Measurements from ENCODE around the gene GABRR2.

GABRR2 gene

DNA sequence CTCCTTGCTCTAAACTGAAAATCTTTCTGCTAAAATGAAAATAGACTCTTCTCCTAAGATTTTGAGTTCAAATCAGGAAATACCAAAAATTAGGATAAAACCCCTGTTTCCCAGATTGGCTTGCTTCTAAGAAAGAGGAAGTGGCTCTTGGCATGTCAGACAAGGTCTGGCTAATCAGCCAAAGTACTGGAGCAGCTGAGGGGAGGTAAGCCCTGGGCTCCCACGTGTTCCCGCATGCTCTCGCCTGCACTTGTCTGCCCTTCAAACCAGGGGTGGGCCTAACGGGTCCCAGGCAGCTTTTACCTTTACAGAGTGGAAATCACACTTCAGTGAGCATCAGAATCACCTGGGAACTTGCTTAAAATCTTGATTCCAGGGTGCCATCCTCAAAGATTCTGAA is 54.8 kb downstream of the GABRR2 start:
- Histone ChIP-seq H3K36me3 (ENCODE audit: control insufficient read depth, insufficient read depth, low read length) (no peaks in the 10 kb centered on the region), H3K9me3 (ENCODE audit: control insufficient read depth, insufficient read depth, low read length) (no peaks in the 10 kb centered on the region), H3K27me3 (ENCODE audit: control insufficient read depth, insufficient read depth, low read length) (no peaks in the 10 kb centered on the region), H3K4me3 (ENCODE audit: low read length) (no peak overlapping the region), H3K4me1 (ENCODE audit: control insufficient read depth, insufficient read depth, low read length) (no peaks in the 10 kb centered on the region), H3K27ac (ENCODE audit: low read length) (no peak overlapping the region)
- no peak for DNase-seq (ENCODE audit: low read depth, low spot score)
- WGBS (ENCODE audit: insufficient coverage, insufficient read length): no CpG with 5 or more reads among the region's 4 CpGs

DNA sequence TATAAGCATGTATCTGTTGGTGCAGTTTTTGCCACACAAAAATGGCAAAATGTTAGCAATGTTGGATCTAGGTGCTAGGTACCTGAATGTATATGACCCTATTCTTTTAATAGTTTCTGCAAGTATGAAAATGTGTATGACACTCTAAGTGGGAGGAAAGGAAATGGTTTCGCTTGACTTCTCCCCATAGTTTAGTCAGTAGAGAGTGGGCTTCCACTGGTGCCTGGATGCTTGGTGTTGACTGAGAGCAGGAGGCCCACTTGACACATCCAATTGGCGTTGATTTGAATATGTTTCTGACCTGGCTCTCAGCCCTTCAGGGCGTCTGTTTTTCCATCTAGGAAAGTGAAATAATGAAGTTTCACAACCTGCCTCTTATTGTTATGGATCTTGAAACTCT is 56.2 kb downstream of the GABRR2 start:
- Histone ChIP-seq H3K9me3 (ENCODE audit: control insufficient read depth, insufficient read depth, low read length) (no peaks in the 10 kb centered on the region), H3K4me3 (ENCODE audit: low read length) (no peak overlapping the region), H3K36me3 (ENCODE audit: control insufficient read depth, insufficient read depth, low read length) (no peaks in the 10 kb centered on the region), H3K27ac (ENCODE audit: low read length) (no peak overlapping the region), H3K4me1 (ENCODE audit: control insufficient read depth, insufficient read depth, low read length) (no peaks in the 10 kb centered on the region), H3K27me3 (ENCODE audit: control insufficient read depth, insufficient read depth, low read length) (no peaks in the 10 kb centered on the region)
- no peak for DNase-seq (ENCODE audit: low read depth, low spot score)
- WGBS (ENCODE audit: insufficient coverage, insufficient read length): no CpG with 5 or more reads among the region's 3 CpGs

DNA sequence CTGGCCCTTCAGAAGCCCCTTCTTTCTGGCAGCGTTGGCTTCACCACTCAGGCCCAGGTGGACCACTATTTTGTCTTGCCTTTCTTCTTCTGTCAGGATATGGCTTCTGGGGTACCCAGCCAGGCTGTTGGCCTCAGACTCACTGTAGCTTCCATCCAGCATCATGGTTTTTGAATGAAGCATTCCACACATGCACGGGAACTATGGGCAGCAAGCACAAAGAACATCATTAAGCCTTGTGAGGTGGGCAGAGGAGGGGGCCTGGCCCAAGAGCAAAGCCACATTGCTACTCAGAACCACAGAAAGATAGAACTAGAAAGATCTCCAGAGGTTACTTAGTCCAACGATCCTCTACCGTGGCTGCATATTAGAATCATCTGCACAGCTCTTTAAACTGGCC is 57.3 kb downstream of the GABRR2 start:
- DNase-seq (ENCODE audit: low read depth, low spot score): no peak
- no peaks in the 10 kb centered on the region for H3K4me1 ChIP-seq (ENCODE audit: control insufficient read depth, insufficient read depth, low read length)
- no peak overlapping the region for H3K4me3 ChIP-seq (ENCODE audit: low read length)
- no peaks in the 10 kb centered on the region for H3K36me3 ChIP-seq (ENCODE audit: control insufficient read depth, insufficient read depth, low read length)
- no peaks in the 10 kb centered on the region for H3K9me3 ChIP-seq (ENCODE audit: control insufficient read depth, insufficient read depth, low read length)
- no peak overlapping the region for H3K27ac ChIP-seq (ENCODE audit: low read length)
- WGBS (ENCODE audit: insufficient coverage, insufficient read length): no CpG with 5 or more reads among the region's 4 CpGs
- H3K27me3 ChIP-seq (ENCODE audit: control insufficient read depth, insufficient read depth, low read length): no peaks in the 10 kb centered on the region

DNA sequence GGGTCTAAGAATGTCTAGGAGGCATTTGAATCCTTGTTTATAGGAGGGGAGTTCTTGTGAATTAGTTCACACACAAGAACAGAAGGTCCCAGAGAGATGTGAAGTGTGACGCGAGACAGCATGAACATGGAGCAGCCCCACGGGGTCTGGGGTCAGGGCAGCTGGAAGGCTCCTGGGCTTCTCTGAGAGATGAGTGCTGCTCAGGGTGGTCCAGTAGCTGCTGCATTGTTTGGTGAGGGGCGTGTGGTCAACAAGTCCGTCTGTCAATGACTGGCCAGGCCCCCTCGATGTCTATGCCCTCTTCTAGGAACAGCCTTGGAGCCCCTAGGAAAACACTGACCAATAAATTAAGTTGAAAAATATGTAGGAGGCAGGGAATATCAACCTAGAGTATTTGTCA is 57.8 kb downstream of the GABRR2 start:
- Histone ChIP-seq H3K9me3 (ENCODE audit: control insufficient read depth, insufficient read depth, low read length) (no peaks in the 10 kb centered on the region), H3K27ac (ENCODE audit: low read length) (no peak overlapping the region), H3K27me3 (ENCODE audit: control insufficient read depth, insufficient read depth, low read length) (no peaks in the 10 kb centered on the region), H3K36me3 (ENCODE audit: control insufficient read depth, insufficient read depth, low read length) (no peaks in the 10 kb centered on the region), H3K4me1 (ENCODE audit: control insufficient read depth, insufficient read depth, low read length) (no peaks in the 10 kb centered on the region), H3K4me3 (ENCODE audit: low read length) (no peak overlapping the region)
- DNase-seq (ENCODE audit: low read depth, low spot score): no peak
- no CpG with 5 or more reads among the region's 6 CpGs for WGBS (ENCODE audit: insufficient coverage, insufficient read length)

GRCh38 chr6:89255417-89255816 is 59.7 kb downstream of the GABRR2 start:
- Histone ChIP-seq H3K4me3 (ENCODE audit: low read length) (no peak overlapping the region), H3K4me1 (ENCODE audit: control insufficient read depth, insufficient read depth, low read length) (no peaks in the 10 kb centered on the region), H3K27ac (ENCODE audit: low read length) (no peak overlapping the region), H3K27me3 (ENCODE audit: control insufficient read depth, insufficient read depth, low read length) (no peaks in the 10 kb centered on the region), H3K36me3 (ENCODE audit: control insufficient read depth, insufficient read depth, low read length) (no peaks in the 10 kb centered on the region), H3K9me3 (ENCODE audit: control insufficient read depth, insufficient read depth, low read length) (no peaks in the 10 kb centered on the region)
- no peak for DNase-seq (ENCODE audit: low read depth, low spot score)
- WGBS (ENCODE audit: insufficient coverage, insufficient read length): no CpG with 5 or more reads among the region's 4 CpGs

GRCh38 chr6:89254569-89254968 is 60.5 kb downstream of the GABRR2 start:
- no peak overlapping the region for H3K27ac ChIP-seq (ENCODE audit: low read length)
- H3K36me3 ChIP-seq (ENCODE audit: control insufficient read depth, insufficient read depth, low read length): no peaks in the 10 kb centered on the region
- no peak overlapping the region for H3K4me3 ChIP-seq (ENCODE audit: low read length)
- no peak for DNase-seq (ENCODE audit: low read depth, low spot score)
- H3K4me1 ChIP-seq (ENCODE audit: control insufficient read depth, insufficient read depth, low read length): no peaks in the 10 kb centered on the region
- no peaks in the 10 kb centered on the region for H3K9me3 ChIP-seq (ENCODE audit: control insufficient read depth, insufficient read depth, low read length)
- no peaks in the 10 kb centered on the region for H3K27me3 ChIP-seq (ENCODE audit: control insufficient read depth, insufficient read depth, low read length)

DNA sequence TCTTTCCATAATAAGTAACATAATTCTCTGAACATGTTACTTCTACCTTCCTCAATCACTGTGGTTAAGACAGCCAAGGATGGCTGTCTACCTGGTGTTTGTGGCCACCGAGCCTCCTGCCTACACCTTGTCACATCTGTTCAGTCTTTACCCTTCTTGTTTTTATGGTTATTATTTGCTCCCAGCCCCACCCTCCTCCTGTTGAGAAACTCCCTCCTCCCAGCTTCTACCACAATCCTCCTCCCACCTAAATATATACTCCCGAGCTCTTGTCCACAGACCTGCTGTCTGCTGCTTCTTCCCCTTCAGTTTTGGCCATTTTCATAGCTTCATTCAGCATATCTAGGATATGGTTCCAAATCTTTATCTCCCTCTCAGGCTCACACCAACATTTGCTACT is 62.2 kb downstream of the GABRR2 start:
- no CpG with 5 or more reads among the region's 2 CpGs for WGBS (ENCODE audit: insufficient coverage, insufficient read length)

GRCh38 chr6:89251976-89252375 is 63.1 kb downstream of the GABRR2 start:
- Histone ChIP-seq H3K27me3 (ENCODE audit: control insufficient read depth, insufficient read depth, low read length) (no peaks in the 10 kb centered on the region), H3K4me3 (ENCODE audit: low read length) (no peak overlapping the region), H3K27ac (ENCODE audit: low read length) (no peak overlapping the region), H3K9me3 (ENCODE audit: control insufficient read depth, insufficient read depth, low read length) (no peaks in the 10 kb centered on the region), H3K4me1 (ENCODE audit: control insufficient read depth, insufficient read depth, low read length) (no peaks in the 10 kb centered on the region), H3K36me3 (ENCODE audit: control insufficient read depth, insufficient read depth, low read length) (no peaks in the 10 kb centered on the region)
- WGBS (ENCODE audit: insufficient coverage, insufficient read length): no CpG with 5 or more reads among the region's 10 CpGs
- no peak for DNase-seq (ENCODE audit: low read depth, low spot score)

More for the DNA sequence above, 62.2 kb downstream of the GABRR2 start:
- H3K27me3 ChIP-seq (ENCODE audit: control insufficient read depth, insufficient read depth, low read length): no peaks in the 10 kb centered on the region
- no peak for DNase-seq (ENCODE audit: low read depth, low spot score)
- no peaks in the 10 kb centered on the region for H3K36me3 ChIP-seq (ENCODE audit: control insufficient read depth, insufficient read depth, low read length)
- no peaks in the 10 kb centered on the region for H3K9me3 ChIP-seq (ENCODE audit: control insufficient read depth, insufficient read depth, low read length)
- no peaks in the 10 kb centered on the region for H3K4me1 ChIP-seq (ENCODE audit: control insufficient read depth, insufficient read depth, low read length)
- H3K27ac ChIP-seq (ENCODE audit: low read length): no peak overlapping the region
- no peak overlapping the region for H3K4me3 ChIP-seq (ENCODE audit: low read length)

- no peaks in the 10 kb centered on the region for H3K27me3 ChIP-seq (ENCODE audit: control insufficient read depth, insufficient read depth, low read length)
- H3K4me1 ChIP-seq (ENCODE audit: control insufficient read depth, insufficient read depth, low read length): no peaks in the 10 kb centered on the region
- H3K27ac ChIP-seq (ENCODE audit: low read length): no peak overlapping the region
- no CpG with 5 or more reads among the region's 2 CpGs for WGBS (ENCODE audit: insufficient coverage, insufficient read length)
- H3K4me3 ChIP-seq (ENCODE audit: low read length): no peak overlapping the region
- H3K9me3 ChIP-seq (ENCODE audit: control insufficient read depth, insufficient read depth, low read length): no peaks in the 10 kb centered on the region
- H3K36me3 ChIP-seq (ENCODE audit: control insufficient read depth, insufficient read depth, low read length): no peaks in the 10 kb centered on the region
- DNase-seq (ENCODE audit: low read depth, low spot score): no peak
Measured at GRCh38 chr6:89251170-89251569, 63.9 kb downstream of the GABRR2 start.

DNA sequence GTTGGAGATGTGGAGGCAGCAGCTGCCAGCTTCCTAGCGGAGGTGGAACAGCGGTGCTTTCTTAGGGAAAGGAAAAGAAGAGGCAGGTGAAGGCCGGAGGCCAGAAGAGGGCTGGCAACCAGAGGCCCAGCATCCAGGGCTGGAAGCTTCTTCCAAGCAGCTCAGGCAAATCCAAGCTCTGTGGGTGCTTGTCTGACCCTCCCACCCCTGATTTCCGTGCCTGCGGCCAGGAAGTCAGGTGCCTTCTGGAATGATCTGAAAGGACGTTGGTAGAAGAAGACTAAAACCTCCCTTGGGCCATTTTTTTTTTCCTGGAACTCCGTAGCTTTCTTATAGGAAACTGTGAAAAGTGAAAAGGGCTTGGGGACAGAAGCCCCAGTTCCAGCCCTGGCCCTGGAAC is 64.9 kb downstream of the GABRR2 start:
- no CpG with 5 or more reads among the region's 7 CpGs for WGBS (ENCODE audit: insufficient coverage, insufficient read length)
- no peaks in the 10 kb centered on the region for H3K27me3 ChIP-seq (ENCODE audit: control insufficient read depth, insufficient read depth, low read length)
- no peak overlapping the region for H3K27ac ChIP-seq (ENCODE audit: low read length)

GRCh38 chr6:89244241-89244985 is 70.7 kb downstream of the GABRR2 start:
- WGBS (ENCODE audit: insufficient coverage, insufficient read length): no CpG with 5 or more reads among the region's 5 CpGs
- Histone ChIP-seq H3K4me3 (ENCODE audit: low read length) (no peak overlapping the region), H3K27ac (ENCODE audit: low read length) (no peak overlapping the region), H3K4me1 (ENCODE audit: control insufficient read depth, insufficient read depth, low read length) (peaks cover 1% of the 10 kb centered on the region; the same call in 1 of the 2 replicates), H3K36me3 (ENCODE audit: control insufficient read depth, insufficient read depth, low read length) (no peaks in the 10 kb centered on the region), H3K9me3 (ENCODE audit: control insufficient read depth, insufficient read depth, low read length) (no peaks in the 10 kb centered on the region), H3K27me3 (ENCODE audit: control insufficient read depth, insufficient read depth, low read length) (no peaks in the 10 kb centered on the region)
- DNase-seq (ENCODE audit: low read depth, low spot score): no peak

More for the DNA sequence above, 64.9 kb downstream of the GABRR2 start:
- Histone ChIP-seq H3K4me3 (ENCODE audit: low read length) (no peak overlapping the region), H3K9me3 (ENCODE audit: control insufficient read depth, insufficient read depth, low read length) (no peaks in the 10 kb centered on the region), H3K4me1 (ENCODE audit: control insufficient read depth, insufficient read depth, low read length) (no peaks in the 10 kb centered on the region), H3K36me3 (ENCODE audit: control insufficient read depth, insufficient read depth, low read length) (no peaks in the 10 kb centered on the region)
- no peak for DNase-seq (ENCODE audit: low read depth, low spot score)

All from iPS DF 6.9 (cell line).